Neuronal stem cell (in vitro differentiated cells): ENCODE measurements around the gene ABCB4.
A peak's percentile ranks its signal among the peaks of the same experiment; 100 is the strongest.

Experiments used
- DNase-seq: peaks from one replicate; pipeline ENCODE4 v3.0.0-alpha.2; 2013; ENCODE audit warnings: low spot score
- H2AFZ ChIP-seq: one replicate; pipeline ENCODE4 v1.6.1; 2013; ENCODE audit warnings: mild to moderate bottlenecking, low read length, inconsistent platforms
- H2AK5ac ChIP-seq: 2 replicates; pipeline ENCODE4 v1.6.1; 2013; ENCODE audit warnings: low read depth, mild to moderate bottlenecking, inconsistent platforms, low read length, moderate library complexity, mixed read lengths
- H2BK120ac ChIP-seq: 2 replicates; pipeline ENCODE4 v1.6.1; 2013; ENCODE audit warnings: low read depth, mild to moderate bottlenecking, inconsistent platforms, low read length, moderate library complexity, mixed read lengths
- H2BK12ac ChIP-seq: one replicate; pipeline ENCODE4 v1.6.1; 2013; ENCODE audit warnings: low read length, inconsistent platforms
- H2BK15ac ChIP-seq: 2 replicates; pipeline ENCODE4 v1.6.1; 2013; ENCODE audit warnings: mild to moderate bottlenecking, low read length, inconsistent platforms, mixed read lengths
- H2BK5ac ChIP-seq: one replicate; pipeline ENCODE4 v1.6.1; 2013; ENCODE audit warnings: inconsistent platforms, mild to moderate bottlenecking, low read length, moderate library complexity
- H3K14ac ChIP-seq: one replicate; pipeline ENCODE4 v1.6.1; 2013; ENCODE audit warnings: low read length, inconsistent platforms
- H3K18ac ChIP-seq: 2 replicates; pipeline ENCODE4 v1.6.1; 2013; ENCODE audit warnings: low read length, inconsistent platforms
- H3K23ac ChIP-seq: 2 replicates; pipeline ENCODE4 v1.6.1; 2013; ENCODE audit warnings: low read depth, mild to moderate bottlenecking, mixed read lengths, low read length, inconsistent platforms; ENCODE audit not compliant: poor library complexity
- H3K27ac ChIP-seq: replicated peaks from 3 replicates; pipeline ENCODE4 v1.5.1; 2013; ENCODE audit warnings: low read length, inconsistent platforms
- H3K27me3 ChIP-seq, 3 experiments: 2 replicates each; pipeline ENCODE4 v1.6.1; 2013; ENCODE audit warnings: low read length in 3 of 3, mild to moderate bottlenecking in 2 of 3, inconsistent platforms in 1 of 3, low read depth in 1 of 3, mixed read lengths in 1 of 3, moderate library complexity in 1 of 3; ENCODE audit not compliant: control insufficient read depth in 3 of 3, insufficient read depth in 3 of 3
- H3K36me3 ChIP-seq, 2 donors: replicated peaks in 1 of 2; 2 replicates each; pipeline ENCODE4 v1.6.1; 2013; ENCODE audit warnings: low read length in 2 of 2; ENCODE audit not compliant: control insufficient read depth in 2 of 2, insufficient read depth in 2 of 2
- H3K4ac ChIP-seq: 2 replicates; pipeline ENCODE4 v1.6.1; 2013; ENCODE audit warnings: inconsistent platforms, mild to moderate bottlenecking, low read length, moderate library complexity
- H3K4me1 ChIP-seq, 2 donors: 1 replicate in 1 of 2; 2 replicates in 1 of 2; pipeline ENCODE4 v1.6.1; 2013; ENCODE audit warnings: low read length in 2 of 2, low read depth in 1 of 2; ENCODE audit not compliant: control insufficient read depth in 2 of 2, insufficient read depth in 1 of 2
- H3K4me2 ChIP-seq: one replicate; pipeline ENCODE4 v1.6.1; 2013; ENCODE audit warnings: mild to moderate bottlenecking, low read length, inconsistent platforms; ENCODE audit not compliant: insufficient read depth, poor library complexity, severe bottlenecking
- H3K4me3 ChIP-seq, 2 donors: 2 replicates each; pipeline ENCODE4 v1.5.1; 2013; ENCODE audit warnings: low read length in 2 of 2, mild to moderate bottlenecking in 2 of 2, inconsistent platforms in 1 of 2, moderate library complexity in 1 of 2
- H3K79me1 ChIP-seq: one replicate; pipeline ENCODE4 v1.6.1; 2013; ENCODE audit warnings: low read depth, mild to moderate bottlenecking, inconsistent platforms, low read length, moderate library complexity
- H3K9ac ChIP-seq: one replicate; pipeline ENCODE4 v1.6.1; 2013; ENCODE audit warnings: mild to moderate bottlenecking, low read depth, low read length, inconsistent platforms; ENCODE audit not compliant: poor library complexity
- H3K9me3 ChIP-seq, 2 donors: replicated peaks in 1 of 2; 2 replicates each; pipeline versions ENCODE3 to v1.6.1; 2013; ENCODE audit warnings: low read length in 2 of 2, mild to moderate bottlenecking in 2 of 2, inconsistent platforms in 1 of 2, low read depth in 1 of 2, mixed read lengths in 1 of 2, moderate library complexity in 1 of 2; ENCODE audit not compliant: control insufficient read depth in 2 of 2, insufficient read depth in 1 of 2
- H4K8ac ChIP-seq: one replicate; pipeline ENCODE4 v1.6.1; 2013; ENCODE audit warnings: low read depth, mild to moderate bottlenecking, inconsistent platforms, low read length, moderate library complexity
- H4K91ac ChIP-seq: one replicate; pipeline ENCODE4 v1.6.1; 2013; ENCODE audit warnings: low read length, low read depth, mild to moderate bottlenecking, inconsistent platforms; ENCODE audit not compliant: poor library complexity
- WGBS, 2 donors: extraction: QIAGEN DNeasy Blood & Tissue Kit; methylation state at CpG; one replicate each; pipeline ENCODE4 v1.1.7; 2013; ENCODE audit warnings: missing lambda C conversion rate in 2 of 2, mixed read lengths in 1 of 2; ENCODE audit not compliant: insufficient read length in 2 of 2, insufficient replicate concordance in 1 of 2; ENCODE audit errors: extremely low coverage in 2 of 2; 5-methylcytosine and 5-hydroxymethylcytosine counted together

The ABCB4 gene

DNA sequence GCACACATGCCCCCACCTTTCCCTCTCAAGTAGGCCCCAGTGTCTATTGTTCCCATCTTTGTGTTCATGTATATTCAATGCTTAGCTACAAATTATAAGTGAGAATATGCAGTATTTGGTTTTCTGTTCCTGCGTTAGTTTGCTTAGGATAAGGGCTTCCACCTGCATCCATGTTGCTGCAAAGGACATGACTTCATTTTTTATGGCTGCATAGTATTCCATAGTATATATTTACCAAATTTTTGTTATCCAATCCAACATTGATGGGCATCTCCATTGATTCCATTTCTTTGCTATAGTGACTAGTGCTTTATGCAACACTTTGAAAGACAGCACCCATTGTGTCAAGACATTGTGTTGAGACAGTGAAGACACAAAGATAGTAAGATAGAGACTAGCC is 19.0 kb upstream of the ABCB4 start:
- Histone ChIP-seq H2BK15ac (no peak overlapping the region), H3K9me3 (peaks cover 0 to 3% of the 10 kb centered on the region in 2 donors), H3K27me3 (no peaks in the 10 kb centered on the region), H2AFZ (no peak overlapping the region), H3K9ac (no peak overlapping the region), H3K27ac (no peak overlapping the region), H3K36me3 (no peaks in the 10 kb centered on the region), H3K4ac (no peak overlapping the region), H2BK5ac (no peak overlapping the region), H3K14ac (no peak overlapping the region), H3K79me1 (no peaks in the 10 kb centered on the region), H4K91ac (no peak overlapping the region), H4K8ac (no peak overlapping the region), H2BK120ac (no peak overlapping the region), H3K18ac (no peak overlapping the region), H2BK12ac (no peak overlapping the region), H3K4me3 (no peak overlapping the region), H2AK5ac (no peak overlapping the region), H3K4me1 (no peaks in the 10 kb centered on the region), H3K23ac (no peak overlapping the region), H3K4me2 (no peak overlapping the region)
- no CpG with 5 or more reads among the region's 1 CpG for WGBS, 2 donors
- no peak for DNase-seq

DNA sequence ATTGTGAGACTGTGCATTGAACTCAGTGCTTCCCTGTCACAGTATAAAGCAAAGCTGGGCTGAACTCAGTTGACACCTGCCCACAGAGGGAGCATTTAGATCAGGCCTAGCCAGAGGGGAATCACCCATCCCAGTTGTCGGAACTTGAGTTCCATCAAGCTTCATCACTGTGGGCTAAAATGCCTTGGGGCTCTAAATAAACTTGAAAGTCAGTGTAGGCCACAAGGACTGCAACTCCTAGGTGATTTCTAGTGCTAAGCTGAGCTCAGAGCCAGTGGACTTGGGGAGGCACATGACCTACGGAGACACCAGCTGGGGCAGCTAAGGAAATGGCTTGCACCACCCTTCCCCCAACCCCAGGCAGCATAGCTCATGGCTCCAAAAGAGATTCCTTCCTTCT is 7.7 kb upstream of the ABCB4 start:
- Histone ChIP-seq H3K23ac (no peak overlapping the region), H2BK120ac (no peak overlapping the region), H2BK12ac (no peak overlapping the region), H2BK5ac (no peak overlapping the region), H3K18ac (no peak overlapping the region), H3K27me3 (no peaks in the 10 kb centered on the region), H3K4me1 (peaks cover 0 to 20% of the 10 kb centered on the region in 2 donors), H3K4me2 (no peak overlapping the region), H3K4ac (no peak overlapping the region), H2AK5ac (no peak overlapping the region), H3K14ac (no peak overlapping the region), H2BK15ac (no peak overlapping the region), H3K9me3 (no peaks in the 10 kb centered on the region), H3K9ac (no peak overlapping the region), H2AFZ (peak overlapping the region; percentile 26), H3K36me3 (no peaks in the 10 kb centered on the region), H3K4me3 (no peak overlapping the region), H4K91ac (no peak overlapping the region), H3K27ac (no peak overlapping the region), H4K8ac (no peak overlapping the region), H3K79me1 (no peaks in the 10 kb centered on the region)
- no peak for DNase-seq
- no CpG with 5 or more reads among the region's 2 CpGs for WGBS, 2 donors

- Histone ChIP-seq H3K4me2 (no peak overlapping the region), H4K91ac (no peak overlapping the region), H2BK120ac (no peak overlapping the region)
Measured at GRCh38 chr7:87482115-87482514, 6.6 kb upstream of the ABCB4 start.

DNA sequence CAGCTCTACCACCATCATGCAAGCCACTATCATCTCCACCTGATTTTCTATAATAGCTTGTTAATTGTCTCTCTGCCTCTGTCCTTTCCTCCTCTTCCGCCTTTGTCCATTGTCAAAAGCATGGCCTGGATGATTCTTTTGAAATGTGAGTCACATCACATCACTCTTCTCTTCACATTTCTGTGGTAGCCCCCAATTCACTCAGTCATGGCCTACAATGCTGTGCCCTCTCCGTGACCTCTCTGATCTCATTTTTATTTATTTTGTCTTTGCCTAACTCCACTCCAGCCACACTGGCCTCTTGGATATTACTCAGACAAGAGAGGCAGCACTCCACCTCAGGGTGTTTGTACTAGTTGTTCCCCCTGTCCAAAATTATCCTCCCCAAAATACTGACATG is 4.9 kb upstream of the ABCB4 start:
- no peak overlapping the region for H4K8ac ChIP-seq
- no peak overlapping the region for H3K9ac ChIP-seq
- peaks cover 0 to 6% of the 10 kb centered on the region in 2 donors for H3K9me3 ChIP-seq
- no peak overlapping the region for H2AFZ ChIP-seq
- H3K18ac ChIP-seq, result no peak overlapping the region
- WGBS, 2 donors, result no CpG with 5 or more reads among the region's 2 CpGs
- H2BK12ac ChIP-seq, result no peak overlapping the region
- no peaks in the 10 kb centered on the region for H3K36me3 ChIP-seq
- no peak overlapping the region for H3K14ac ChIP-seq
- H3K4me1 ChIP-seq, result peaks cover 0 to 20% of the 10 kb centered on the region in 2 donors
- no peak for DNase-seq
- H2BK5ac ChIP-seq, result no peak overlapping the region
- no peak overlapping the region for H3K4me3 ChIP-seq
- no peak overlapping the region for H4K91ac ChIP-seq
- H3K27me3 ChIP-seq, result peaks cover 0 to 11% (median 0%) of the 10 kb centered on the region in 3 experiments
- H3K23ac ChIP-seq, result no peak overlapping the region
- H2BK15ac ChIP-seq, result no peak overlapping the region
- no peak overlapping the region for H3K27ac ChIP-seq
- H3K4ac ChIP-seq, result no peak overlapping the region
- no peak overlapping the region for H2AK5ac ChIP-seq
- H2BK120ac ChIP-seq, result no peak overlapping the region
- H3K79me1 ChIP-seq, result no peaks in the 10 kb centered on the region
- H3K4me2 ChIP-seq, result no peak overlapping the region

More at GRCh38 chr7:87482115-87482514, 6.6 kb upstream of the ABCB4 start:
- no peaks in the 10 kb centered on the region for H3K36me3 ChIP-seq
- H4K8ac ChIP-seq, result no peak overlapping the region
- no peak overlapping the region for H2AFZ ChIP-seq
- H3K27me3 ChIP-seq, result no peaks in the 10 kb centered on the region
- H3K9me3 ChIP-seq, result no peaks in the 10 kb centered on the region
- no peak overlapping the region for H3K23ac ChIP-seq
- no peak overlapping the region for H3K27ac ChIP-seq
- no peak overlapping the region for H2BK5ac ChIP-seq
- H3K14ac ChIP-seq, result no peak overlapping the region
- no peak overlapping the region for H2BK12ac ChIP-seq
- H2AK5ac ChIP-seq, result no peak overlapping the region
- H3K4me1 ChIP-seq, result peaks cover 0 to 20% of the 10 kb centered on the region in 2 donors
- no peak overlapping the region for H2BK15ac ChIP-seq
- no peak for DNase-seq
- H3K4ac ChIP-seq, result no peak overlapping the region
- no peak overlapping the region for H3K18ac ChIP-seq
- no CpG with 5 or more reads among the region's 3 CpGs for WGBS, 2 donors
- H3K79me1 ChIP-seq, result no peaks in the 10 kb centered on the region
- H3K4me3 ChIP-seq, result no peak overlapping the region
- H3K9ac ChIP-seq, result no peak overlapping the region
